DOHH2 (cell line): ENCODE data around the gene IFIT3.

Experiments
- CTCF ChIP-seq: fragments of 200-600 bp; sonication (generic); IDR thresholded peaks from one replicate; pipeline ENCODE4 v1.5.1; 2014; ENCODE audit warnings: antibody characterized with exemption, mild to moderate bottlenecking, low read depth, low read length; ENCODE audit not compliant: poor library complexity, severe bottlenecking
- EZH2phosphoT487 ChIP-seq: fragments of 200-600 bp; sonication (generic); IDR thresholded peaks from 2 replicates; pipeline ENCODE4 v1.6.1; 2017; ENCODE audit warnings: borderline replicate concordance, mild to moderate bottlenecking, antibody characterized with exemption, low read length, moderate library complexity, mixed read lengths

GRCh38 chr10:89307269-89307577 lies 20.6 kb upstream of the IFIT3 start:
- no peak for TF ChIP-seq CTCF
- TF ChIP-seq EZH2phosphoT487: no peak
